GM20000 (cell line): ENCODE measurements around the gene PNPLA3.
A peak's percentile ranks its signal among the peaks of the same experiment; 100 is the strongest.

Experiments
- DNase-seq: peaks from one replicate; pipeline ENCODE4 v3.0.0; 2012; ENCODE audit warnings: low spot score
- TF ChIP-seq, protein P1 (sequence below): IDR thresholded peaks from 2 replicates; pipeline ENCODE4 v1.5.1; 2012; ENCODE audit warnings: mild to moderate bottlenecking, control low read depth; ENCODE audit errors: extremely low read depth, missing control alignments

Gene PNPLA3

DNA sequence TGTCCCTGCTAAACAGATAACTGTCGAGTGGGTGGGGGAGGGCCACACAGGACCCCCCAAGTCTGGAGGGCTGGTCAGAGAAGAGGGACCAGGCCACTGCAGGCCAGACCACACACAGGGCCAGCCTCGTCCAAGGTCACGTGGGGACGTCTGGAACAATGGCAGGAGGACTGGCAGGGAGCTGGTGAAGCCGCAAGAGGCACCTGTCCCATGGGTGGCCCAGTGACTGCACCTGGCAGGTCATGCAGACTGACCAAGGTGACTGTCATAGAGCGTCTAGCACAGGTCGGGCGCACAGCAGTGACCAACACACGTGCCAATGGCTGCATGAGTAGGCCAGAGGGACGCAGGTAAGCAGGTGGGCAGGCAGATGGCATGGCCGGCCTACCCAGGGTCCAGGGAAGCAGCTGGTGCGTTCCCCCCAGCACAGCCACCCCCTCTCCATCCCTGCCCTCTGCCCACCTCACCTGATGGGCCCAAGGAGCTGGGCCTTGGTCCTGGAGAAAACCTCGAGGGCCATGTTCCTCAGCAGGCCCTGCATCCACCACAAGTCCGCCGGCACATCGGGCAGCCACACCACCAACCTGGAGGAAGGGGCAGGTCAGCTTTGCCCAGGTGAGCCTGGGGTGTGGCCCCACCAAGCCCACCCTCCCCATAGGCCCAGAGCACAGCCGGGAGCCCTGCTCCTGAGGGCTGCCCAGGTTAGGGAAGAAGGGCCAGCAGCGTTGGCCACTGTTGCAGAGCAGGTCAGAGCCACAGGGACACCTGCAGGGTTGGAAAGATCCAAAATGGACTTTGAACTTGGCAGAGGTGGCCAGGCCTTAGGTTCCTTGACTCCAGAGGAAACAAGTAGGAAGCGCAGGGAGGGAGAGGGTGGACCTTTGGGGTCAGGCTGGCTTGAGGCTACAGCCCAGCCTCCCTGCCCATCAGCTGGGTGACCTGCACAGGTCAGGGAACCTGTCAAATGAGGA lies 42.2 kb upstream of the PNPLA3 start:
- TF ChIP-seq, protein P1, sequence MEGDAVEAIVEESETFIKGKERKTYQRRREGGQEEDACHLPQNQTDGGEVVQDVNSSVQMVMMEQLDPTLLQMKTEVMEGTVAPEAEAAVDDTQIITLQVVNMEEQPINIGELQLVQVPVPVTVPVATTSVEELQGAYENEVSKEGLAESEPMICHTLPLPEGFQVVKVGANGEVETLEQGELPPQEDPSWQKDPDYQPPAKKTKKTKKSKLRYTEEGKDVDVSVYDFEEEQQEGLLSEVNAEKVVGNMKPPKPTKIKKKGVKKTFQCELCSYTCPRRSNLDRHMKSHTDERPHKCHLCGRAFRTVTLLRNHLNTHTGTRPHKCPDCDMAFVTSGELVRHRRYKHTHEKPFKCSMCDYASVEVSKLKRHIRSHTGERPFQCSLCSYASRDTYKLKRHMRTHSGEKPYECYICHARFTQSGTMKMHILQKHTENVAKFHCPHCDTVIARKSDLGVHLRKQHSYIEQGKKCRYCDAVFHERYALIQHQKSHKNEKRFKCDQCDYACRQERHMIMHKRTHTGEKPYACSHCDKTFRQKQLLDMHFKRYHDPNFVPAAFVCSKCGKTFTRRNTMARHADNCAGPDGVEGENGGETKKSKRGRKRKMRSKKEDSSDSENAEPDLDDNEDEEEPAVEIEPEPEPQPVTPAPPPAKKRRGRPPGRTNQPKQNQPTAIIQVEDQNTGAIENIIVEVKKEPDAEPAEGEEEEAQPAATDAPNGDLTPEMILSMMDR: no peak
- no peak for DNase-seq

GRCh38 chr22:43882122-43882767 lies 41.4 kb upstream of the PNPLA3 start:
- no peak for DNase-seq
- TF ChIP-seq, protein P1: no peak

DNA sequence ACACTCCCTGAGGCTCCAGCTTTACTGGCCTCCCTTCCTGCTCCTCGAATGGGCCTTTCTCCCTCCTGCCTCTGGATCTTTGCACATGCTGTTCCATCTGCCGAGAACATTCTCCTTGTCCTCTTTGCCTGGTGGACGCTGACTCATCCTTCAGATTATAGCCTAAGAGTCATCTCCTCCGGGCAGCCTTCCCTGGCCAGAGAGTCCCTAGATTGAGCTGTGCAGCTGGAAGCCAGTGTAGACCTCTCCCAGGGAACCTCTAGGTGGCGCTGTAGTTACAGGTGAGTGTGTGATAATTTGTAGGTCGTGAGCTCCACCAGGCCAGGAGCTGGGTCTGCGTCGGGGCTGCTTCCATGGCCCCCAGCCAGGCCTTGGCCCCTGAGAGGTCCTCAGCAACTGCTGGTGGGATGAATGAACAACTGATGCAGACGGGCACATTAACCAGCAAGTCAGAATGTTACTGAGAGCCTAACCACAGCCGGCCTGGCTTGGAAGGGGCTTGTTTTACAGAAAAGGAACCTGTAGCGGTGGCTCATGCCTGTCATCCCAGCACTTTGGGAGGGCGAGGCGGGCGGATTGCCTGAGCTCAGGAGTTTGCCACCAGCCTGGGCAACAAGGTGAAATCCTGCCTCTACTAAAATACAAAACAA lies 40.5 kb upstream of the PNPLA3 start:
- DNase-seq: peak; percentile 83
- TF ChIP-seq, protein P1: peak; percentile 58

GRCh38 chr22:43883719-43884415 lies 39.7 kb upstream of the PNPLA3 start:
- no peak for DNase-seq
- TF ChIP-seq, protein P1: no peak

- peak; percentile 79 for DNase-seq
- TF ChIP-seq, protein P1: peak; percentile 64
Observed at GRCh38 chr22:43884600-43885318, 38.8 kb upstream of the PNPLA3 start.

DNA sequence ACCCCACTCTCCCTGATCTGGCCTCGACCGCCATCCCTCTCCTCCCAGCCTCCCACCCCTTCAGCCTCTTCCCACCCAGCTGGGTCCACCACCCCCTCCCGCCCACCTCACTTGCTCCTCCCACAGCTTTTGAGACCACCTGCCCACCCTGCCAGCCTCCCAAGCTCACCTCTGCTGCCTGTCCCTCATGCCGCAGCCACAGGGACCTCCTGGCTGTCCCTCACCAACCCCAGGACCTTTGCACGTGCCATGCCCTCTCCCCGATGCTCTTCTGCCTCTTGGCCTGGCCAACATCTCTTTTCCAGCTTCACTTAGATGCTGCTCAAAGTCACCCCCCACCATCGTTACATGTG lies 38.3 kb upstream of the PNPLA3 start:
- DNase-seq: no peak

More for the DNA sequence above, 38.3 kb upstream of the PNPLA3 start:
- TF ChIP-seq, protein P1: no peak
